NB4 (cell line): Measurements from ENCODE around the gene TSTD2.
"Not testable (repeated sequence)": the region's sequence is repeated elsewhere in the genome, so short reads cannot be mapped to it uniquely, and the experiment has no call there.

Experiments
- DNase-seq: peaks from one replicate; pipeline ENCODE4 v3.0.0; 2010; ENCODE audit warnings: low read depth
- H3K4me3 ChIP-seq: one replicate; pipeline ENCODE4 v1.5.1; 2011; ENCODE audit warnings: mild to moderate bottlenecking, low read depth, low read length, moderate library complexity
- CTCF ChIP-seq: IDR thresholded peaks from one replicate; pipeline ENCODE4 v1.5.1; 2012; ENCODE audit warnings: low read depth, low read length
- MAX ChIP-seq: IDR thresholded peaks from 2 replicates; pipeline ENCODE4 v1.6.1; 2011; ENCODE audit warnings: low read depth, low read length
- MYC ChIP-seq: IDR thresholded peaks from 2 replicates; pipeline ENCODE4 v1.6.1; 2011; ENCODE audit warnings: low read depth, low read length
- POLR2A ChIP-seq: IDR thresholded peaks from 2 replicates; pipeline ENCODE4 v1.6.1; 2011; ENCODE audit warnings: mild to moderate bottlenecking; ENCODE audit not compliant: insufficient read length; ENCODE audit errors: extremely low read depth

The TSTD2 gene

GRCh38 chr9:97630591-97630990 is 2.6 kb downstream of the TSTD2 start:
- DNase-seq: no peak
- no peak for TF ChIP-seq POLR2A
- no peak for TF ChIP-seq CTCF
- no peak for TF ChIP-seq MAX
- TF ChIP-seq MYC: no peak
- no peak overlapping the region for H3K4me3 ChIP-seq

GRCh38 chr9:97629156-97629555 is 4.0 kb downstream of the TSTD2 start:
- H3K4me3 ChIP-seq: no peak overlapping the region
- DNase-seq: no peak
- no peak for TF ChIP-seq CTCF
- no peak for TF ChIP-seq MAX
- TF ChIP-seq MYC: no peak
- TF ChIP-seq POLR2A: no peak

GRCh38 chr9:97628668-97629067 is 4.5 kb downstream of the TSTD2 start:
- H3K4me3 ChIP-seq: no peak overlapping the region
- no peak for TF ChIP-seq MAX
- no peak for TF ChIP-seq POLR2A
- TF ChIP-seq MYC: no peak
- no peak for TF ChIP-seq CTCF
- no peak for DNase-seq

GRCh38 chr9:97627624-97628023 is 5.5 kb downstream of the TSTD2 start:
- DNase-seq: no peak
- H3K4me3 ChIP-seq: no peak overlapping the region
- no peak for TF ChIP-seq POLR2A
- no peak for TF ChIP-seq CTCF
- TF ChIP-seq MAX: no peak
- TF ChIP-seq MYC: no peak

GRCh38 chr9:97625620-97626019 is 7.5 kb downstream of the TSTD2 start:
- no peak overlapping the region for H3K4me3 ChIP-seq
- TF ChIP-seq MAX: no peak
- TF ChIP-seq CTCF: no peak
- TF ChIP-seq MYC: no peak
- no peak for TF ChIP-seq POLR2A
- DNase-seq: no peak

GRCh38 chr9:97623946-97624345 is 9.2 kb downstream of the TSTD2 start:
- no peak for TF ChIP-seq POLR2A
- no peak overlapping the region for H3K4me3 ChIP-seq
- no peak for DNase-seq

GRCh38 chr9:97622483-97622882 is 10.7 kb downstream of the TSTD2 start:
- DNase-seq, H3K4me3 ChIP-seq: not testable (repeated sequence)

- DNase-seq, H3K4me3 ChIP-seq: not testable (repeated sequence)
Observed at GRCh38 chr9:97620063-97620462, 13.1 kb downstream of the TSTD2 start.
